SJCRH30 (cell line): ENCODE results near the gene HYLS1. TPM values are rescaled to one million over a fixed set of nuclear protein-coding genes. Genes with fewer than 3 reads are reported as not detected.
"Not testable (repeated sequence)": the region's sequence is repeated elsewhere in the genome, so short reads cannot be mapped to it uniquely, and the experiment has no call there.

Experiments
- DNase-seq, 2 experiments: peaks; one replicate each; pipeline ENCODE4 v3.0.0-alpha.2; 2015 to 2020
- H3K27ac ChIP-seq: fragments of 250-450 bp; sonication (Bioruptor Pico); 2 replicates; pipeline ENCODE4 v1.5.1; 2020; ENCODE audit warnings: mild to moderate bottlenecking, moderate library complexity
- H3K27me3 ChIP-seq: fragments of 250-450 bp; sonication (Bioruptor Pico); 2 replicates; pipeline ENCODE4 v1.5.1; 2020; ENCODE audit warnings: mild to moderate bottlenecking, moderate library complexity
- H3K36me3 ChIP-seq: fragments of 250-450 bp; sonication (Bioruptor Pico); 2 replicates; pipeline ENCODE4 v1.5.1; 2020; ENCODE audit warnings: mild to moderate bottlenecking, moderate library complexity
- H3K4me1 ChIP-seq: fragments of 250-450 bp; sonication (Bioruptor Pico); 2 replicates; pipeline ENCODE4 v1.5.1; 2020; ENCODE audit warnings: mild to moderate bottlenecking, moderate library complexity
- H3K4me3 ChIP-seq: fragments of 250-450 bp; sonication (Bioruptor Pico); 2 replicates; pipeline ENCODE4 v1.5.1; 2020; ENCODE audit warnings: mild to moderate bottlenecking, moderate library complexity
- H3K9me3 ChIP-seq: fragments of 250-450 bp; sonication (Bioruptor Pico); replicated peaks from 2 replicates; pipeline ENCODE4 v1.5.1; 2020; ENCODE audit warnings: mild to moderate bottlenecking, moderate library complexity
- total RNA-seq: library from RNA; depleted of rRNA; stranded (reverse); fragments of >200 nt; shearing (Covaris generic); gene quantifications from 2 replicates; pipeline ENCODE4 v1.2.3, GENCODE V29; 2014; rRNA removed

HYLS1 gene
- total RNA-seq: 2.0 and 2.2 TPM in 2 replicates

- DNase-seq: peak; percentile 49 to 61
- Histone ChIP-seq H3K4me3 (peak within 1 kb of the TSS; percentile 67), H3K27me3 (no peaks in the 10 kb centered on the region), H3K36me3 (no peaks in the 10 kb centered on the region), H3K4me1 (no peaks in the 10 kb centered on the region), H3K9me3 (no peaks in the 10 kb centered on the region), H3K27ac (peak within 1 kb of the TSS; percentile 67)
Observed at GRCh38 chr11:125887373-125888324, at the start of gene HYLS1. HYLS1 (plus strand) TSS chr11:125887668; CDS start chr11:125899369, 11,701 bp downstream.

- Histone ChIP-seq H3K9me3 (no peaks in the 10 kb centered on the region), H3K4me3 (no peak overlapping the region), H3K27me3 (no peaks in the 10 kb centered on the region), H3K27ac (no peak overlapping the region), H3K36me3 (no peaks in the 10 kb centered on the region), H3K4me1 (no peaks in the 10 kb centered on the region)
- no peak for DNase-seq
Observed at GRCh38 chr11:125842321-125842948, 45.0 kb upstream of the HYLS1 start.

GRCh38 chr11:125846188-125846587 is 41.3 kb upstream of the HYLS1 start:
- H3K36me3 ChIP-seq: no peaks in the 10 kb centered on the region
- H3K27ac ChIP-seq: no peak overlapping the region
- no peaks in the 10 kb centered on the region for H3K27me3 ChIP-seq
- H3K4me1 ChIP-seq: no peaks in the 10 kb centered on the region
- H3K9me3 ChIP-seq: no peaks in the 10 kb centered on the region
- no peak for DNase-seq
- H3K4me3 ChIP-seq: no peak overlapping the region

GRCh38 chr11:125857670-125858069 is 29.8 kb upstream of the HYLS1 start:
- not testable (repeated sequence) for H3K4me1 ChIP-seq, DNase-seq, H3K4me3 ChIP-seq, H3K9me3 ChIP-seq, H3K27ac ChIP-seq, H3K36me3 ChIP-seq, H3K27me3 ChIP-seq

GRCh38 chr11:125862786-125863185 is 24.7 kb upstream of the HYLS1 start:
- H3K36me3 ChIP-seq, H3K9me3 ChIP-seq, H3K27ac ChIP-seq, DNase-seq, H3K4me1 ChIP-seq, H3K27me3 ChIP-seq, H3K4me3 ChIP-seq: not testable (repeated sequence)

GRCh38 chr11:125865354-125865753 is 22.1 kb upstream of the HYLS1 start:
- not testable (repeated sequence) for H3K4me3 ChIP-seq, H3K27me3 ChIP-seq, DNase-seq, H3K27ac ChIP-seq, H3K4me1 ChIP-seq, H3K9me3 ChIP-seq, H3K36me3 ChIP-seq

GRCh38 chr11:125869521-125869920 is 17.9 kb upstream of the HYLS1 start:
- DNase-seq: no peak
- Histone ChIP-seq H3K27me3 (no peaks in the 10 kb centered on the region), H3K4me1 (no peaks in the 10 kb centered on the region), H3K36me3 (no peaks in the 10 kb centered on the region), H3K9me3 (no peaks in the 10 kb centered on the region), H3K4me3 (no peak overlapping the region), H3K27ac (no peak overlapping the region)

GRCh38 chr11:125871391-125872137 is 15.9 kb upstream of the HYLS1 start:
- Histone ChIP-seq H3K27me3 (no peaks in the 10 kb centered on the region), H3K4me1 (no peaks in the 10 kb centered on the region), H3K36me3 (no peaks in the 10 kb centered on the region), H3K4me3 (no peak overlapping the region), H3K9me3 (no peaks in the 10 kb centered on the region), H3K27ac (no peak overlapping the region)
- DNase-seq: peak; percentile 51 to 80

- Histone ChIP-seq H3K36me3 (no peaks in the 10 kb centered on the region), H3K27me3 (no peaks in the 10 kb centered on the region)
Observed at GRCh38 chr11:125872138-125872491, 15.4 kb upstream of the HYLS1 start.

GRCh38 chr11:125873881-125874555 is 13.4 kb upstream of the HYLS1 start:
- Histone ChIP-seq H3K36me3 (no peaks in the 10 kb centered on the region), H3K4me3 (peak overlapping the region; percentile 52), H3K27me3 (no peaks in the 10 kb centered on the region), H3K27ac (no peak overlapping the region), H3K9me3 (no peaks in the 10 kb centered on the region), H3K4me1 (no peaks in the 10 kb centered on the region)
- peak in 1 of 2 experiments; percentile 26 for DNase-seq

More at GRCh38 chr11:125872138-125872491, 15.4 kb upstream of the HYLS1 start:
- no peak for DNase-seq
- no peaks in the 10 kb centered on the region for H3K4me1 ChIP-seq
- no peak overlapping the region for H3K4me3 ChIP-seq
- H3K27ac ChIP-seq: no peak overlapping the region
- no peaks in the 10 kb centered on the region for H3K9me3 ChIP-seq

GRCh38 chr11:125874556-125875124 is 12.8 kb upstream of the HYLS1 start:
- no peaks in the 10 kb centered on the region for H3K9me3 ChIP-seq
- H3K27ac ChIP-seq: no peak overlapping the region
- H3K4me3 ChIP-seq: peak overlapping the region; percentile 52
- no peaks in the 10 kb centered on the region for H3K4me1 ChIP-seq
- no peaks in the 10 kb centered on the region for H3K36me3 ChIP-seq
- peak; percentile 69 to 89 for DNase-seq
- no peaks in the 10 kb centered on the region for H3K27me3 ChIP-seq

GRCh38 chr11:125881291-125881690 is 6.2 kb upstream of the HYLS1 start:
- Histone ChIP-seq H3K27ac (no peak overlapping the region), H3K9me3 (no peaks in the 10 kb centered on the region), H3K36me3 (no peaks in the 10 kb centered on the region), H3K4me1 (no peaks in the 10 kb centered on the region), H3K27me3 (no peaks in the 10 kb centered on the region), H3K4me3 (no peak overlapping the region)
- no peak for DNase-seq

GRCh38 chr11:125883375-125883774 is 4.1 kb upstream of the HYLS1 start:
- Histone ChIP-seq H3K4me1 (no peaks in the 10 kb centered on the region), H3K36me3 (no peaks in the 10 kb centered on the region), H3K27ac (no peak overlapping the region), H3K4me3 (no peak overlapping the region), H3K9me3 (no peaks in the 10 kb centered on the region), H3K27me3 (no peaks in the 10 kb centered on the region)
- no peak for DNase-seq

GRCh38 chr11:125886997-125887372 is 483 bp upstream of the HYLS1 start:
- H3K4me1 ChIP-seq: no peaks in the 10 kb centered on the region
- H3K27me3 ChIP-seq: no peaks in the 10 kb centered on the region
- H3K36me3 ChIP-seq: no peaks in the 10 kb centered on the region
- DNase-seq: no peak
- H3K27ac ChIP-seq: no peak overlapping the region
- no peaks in the 10 kb centered on the region for H3K9me3 ChIP-seq
- H3K4me3 ChIP-seq: peak overlapping the region; percentile 67; the same call in 1 of the 2 replicates
